ENCODE measurements around the gene DPH2. TPM values are rescaled to one million over a fixed set of nuclear protein-coding genes. Genes with fewer than 3 reads are reported as not detected.

DPH2 gene
- total RNA-seq, 1 donor from 2014 or later: 40.4 TPM

DNA sequence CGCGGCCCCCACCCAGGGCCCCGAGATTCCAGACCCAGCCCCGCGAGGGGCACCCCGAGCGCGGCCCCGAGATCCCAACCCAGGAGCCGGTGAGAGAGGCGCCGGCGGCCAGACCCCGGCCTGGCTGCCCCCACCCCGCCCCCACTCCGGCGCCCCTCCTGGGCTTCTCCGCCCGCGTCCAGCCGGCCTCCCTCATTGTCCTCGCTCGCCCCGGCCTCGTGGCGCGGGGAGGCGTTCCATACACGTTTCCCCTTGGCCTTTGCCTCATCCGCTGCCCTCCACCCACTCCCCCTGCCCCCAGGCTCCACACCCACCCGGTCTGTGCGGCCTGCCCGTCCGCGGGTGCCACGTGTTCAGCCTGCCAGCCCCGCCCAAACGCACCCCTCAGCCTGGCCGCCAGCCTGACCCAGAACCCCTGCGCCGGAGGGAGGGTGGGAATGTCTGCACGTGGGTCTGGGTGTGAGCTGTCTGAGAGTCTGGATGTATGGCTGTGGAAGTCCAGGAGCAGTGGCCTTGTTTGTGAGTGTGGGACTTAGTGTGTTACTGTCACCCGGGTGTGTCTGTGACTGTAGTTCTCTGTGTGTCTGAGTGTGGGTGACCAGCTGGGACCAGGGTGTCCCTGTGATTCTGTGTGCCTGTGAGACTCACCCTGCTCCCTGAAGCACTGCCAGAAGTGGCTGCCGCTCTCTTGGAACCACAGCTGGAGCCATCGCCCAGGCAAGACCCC is 9.9 kb downstream of the DPH2 start:
- intact Hi-C loops (cut with micrococcal nuclease): loop anchor here (10.0 kb wide), 2 partner anchors 235 to 1605 kb away; partner anchors contain the start of genes DMAP1 and NASP

DNA sequence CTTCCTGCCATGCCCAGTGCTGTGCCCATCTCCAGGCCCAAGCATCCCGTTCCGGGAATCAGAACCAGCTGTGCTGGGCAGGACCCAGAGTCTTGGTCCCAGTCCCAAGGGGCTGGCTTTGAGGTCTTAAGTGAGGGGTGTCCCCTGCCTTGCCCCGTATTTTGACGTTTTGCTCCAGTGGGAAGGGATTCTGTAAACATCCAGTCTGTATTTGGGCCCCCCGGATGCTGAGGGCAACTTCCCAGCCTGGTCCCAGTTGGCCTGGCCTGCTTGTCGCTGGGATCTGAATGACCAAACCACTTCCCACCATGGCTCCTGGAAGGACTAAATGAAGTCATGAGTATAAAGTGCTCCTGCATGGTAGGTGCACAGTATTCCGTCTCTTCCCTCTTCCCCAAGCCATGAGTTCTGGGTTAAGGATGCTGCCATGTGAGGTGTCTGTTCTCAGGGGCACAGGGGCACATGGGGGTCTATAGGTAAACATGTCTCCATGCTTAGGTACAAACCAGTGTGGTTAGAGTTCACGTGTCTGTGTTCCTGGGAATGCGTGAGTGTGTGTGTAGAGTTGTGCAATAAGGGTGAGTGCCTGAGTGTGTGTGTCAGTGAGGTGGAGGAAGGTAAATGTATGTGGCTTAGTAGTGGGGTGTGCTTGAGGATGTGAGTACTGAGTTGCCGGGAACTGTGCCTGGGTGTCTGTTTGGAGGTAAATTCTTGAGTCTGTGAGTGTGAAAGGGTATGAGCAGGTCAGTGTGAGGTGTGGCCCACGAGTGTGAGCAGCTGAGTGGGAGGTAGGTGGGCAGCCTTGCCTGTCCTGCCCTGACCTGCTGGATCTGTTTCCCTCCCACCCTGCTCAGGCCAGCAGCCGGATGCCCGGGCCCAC is 10.7 kb downstream of the DPH2 start:
- intact Hi-C loops (cut with micrococcal nuclease): no loop called here

DNA sequence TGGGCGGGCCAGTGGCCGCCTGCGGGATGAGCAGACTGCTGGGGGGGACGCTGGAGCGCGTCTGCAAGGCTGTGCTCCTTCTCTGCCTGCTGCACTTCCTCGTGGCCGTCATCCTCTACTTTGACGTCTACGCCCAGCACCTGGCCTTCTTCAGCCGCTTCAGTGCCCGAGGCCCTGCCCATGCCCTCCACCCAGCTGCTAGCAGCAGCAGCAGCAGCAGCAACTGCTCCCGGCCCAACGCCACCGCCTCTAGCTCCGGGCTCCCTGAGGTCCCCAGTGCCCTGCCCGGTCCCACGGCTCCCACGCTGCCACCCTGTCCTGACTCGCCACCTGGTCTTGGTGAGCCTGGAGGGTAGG is 11.3 kb downstream of the DPH2 start:
- intact Hi-C loops (cut with micrococcal nuclease): no loop called here

GRCh38 chr1:43981636-43982035 is 11.8 kb downstream of the DPH2 start:
- intact Hi-C loops (cut with micrococcal nuclease): no loop called here

DNA sequence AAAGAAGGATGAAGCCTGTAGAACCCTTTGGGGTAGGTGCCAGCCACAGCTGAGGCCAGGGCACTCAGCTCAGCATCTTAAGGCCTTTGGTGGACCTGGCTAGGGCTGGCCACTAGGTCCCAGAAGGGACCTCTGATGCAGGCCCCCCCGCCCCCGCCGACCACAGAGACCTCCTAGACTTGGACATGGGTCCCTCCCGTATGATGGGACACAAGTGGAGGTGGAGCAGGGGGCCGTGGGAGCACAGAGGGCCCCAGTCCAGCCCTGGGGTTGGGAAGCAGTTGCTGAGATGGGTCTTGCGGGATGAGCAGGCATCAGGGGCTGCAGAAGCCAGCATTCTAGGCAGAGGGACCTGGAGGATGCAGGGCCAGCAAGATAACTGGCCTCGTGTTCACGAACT is 12.4 kb downstream of the DPH2 start:
- intact Hi-C loops (cut with micrococcal nuclease): no loop called here

DNA sequence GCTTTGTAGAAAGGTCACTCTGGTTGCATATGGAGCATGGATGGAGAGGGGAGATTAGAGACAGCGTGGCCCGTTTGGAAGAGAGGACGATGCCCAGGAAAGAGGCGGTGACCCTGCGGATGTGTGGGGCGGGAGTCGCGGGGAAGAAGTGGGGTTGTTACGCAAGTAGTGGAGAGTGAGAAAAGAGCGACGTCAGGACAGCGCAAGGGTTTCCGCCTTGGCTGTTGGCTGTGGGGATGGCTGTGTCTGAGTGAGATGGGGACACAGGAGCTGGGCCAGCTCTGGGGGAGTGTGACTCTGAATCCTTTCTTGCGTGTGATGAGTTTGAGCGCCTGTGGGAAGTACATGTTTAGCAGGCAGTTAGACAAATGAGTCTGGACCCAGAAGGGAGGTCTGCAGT is 13.0 kb downstream of the DPH2 start:
- intact Hi-C loops (cut with micrococcal nuclease): no loop called here

- intact Hi-C loops (cut with micrococcal nuclease): no loop called here
Measured at GRCh38 chr1:43983253-43983899, 13.6 kb downstream of the DPH2 start.

GRCh38 chr1:43984855-43985254 is 15.0 kb downstream of the DPH2 start:
- intact Hi-C loops (cut with micrococcal nuclease): no loop called here

- intact Hi-C loops (cut with micrococcal nuclease): no loop called here
Measured at GRCh38 chr1:43985984-43986595, 16.3 kb downstream of the DPH2 start.

DNA sequence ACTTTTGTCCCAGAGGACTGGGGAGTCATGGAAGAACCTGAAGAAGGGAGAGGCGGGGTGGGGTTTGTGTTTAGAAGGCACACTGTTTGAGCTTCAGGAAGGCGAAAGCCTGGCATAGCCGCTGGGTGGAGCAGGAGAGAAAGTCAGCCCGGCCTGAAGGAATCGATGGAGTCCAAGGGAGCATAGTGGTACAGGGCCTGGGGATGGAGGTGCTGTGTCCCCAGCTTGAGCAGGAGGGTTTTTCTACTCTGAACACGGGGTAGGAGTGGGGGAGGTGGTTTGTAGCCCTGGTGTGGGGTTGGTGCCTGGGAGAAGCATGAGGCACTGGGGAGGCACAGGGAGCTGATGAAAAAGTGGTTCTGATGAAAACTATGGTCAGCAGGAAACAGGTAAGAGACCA is 16.9 kb downstream of the DPH2 start:
- intact Hi-C loops (cut with micrococcal nuclease): no loop called here

GRCh38 chr1:43987159-43987902 is 17.5 kb downstream of the DPH2 start:
- intact Hi-C loops (cut with micrococcal nuclease): no loop called here

DNA sequence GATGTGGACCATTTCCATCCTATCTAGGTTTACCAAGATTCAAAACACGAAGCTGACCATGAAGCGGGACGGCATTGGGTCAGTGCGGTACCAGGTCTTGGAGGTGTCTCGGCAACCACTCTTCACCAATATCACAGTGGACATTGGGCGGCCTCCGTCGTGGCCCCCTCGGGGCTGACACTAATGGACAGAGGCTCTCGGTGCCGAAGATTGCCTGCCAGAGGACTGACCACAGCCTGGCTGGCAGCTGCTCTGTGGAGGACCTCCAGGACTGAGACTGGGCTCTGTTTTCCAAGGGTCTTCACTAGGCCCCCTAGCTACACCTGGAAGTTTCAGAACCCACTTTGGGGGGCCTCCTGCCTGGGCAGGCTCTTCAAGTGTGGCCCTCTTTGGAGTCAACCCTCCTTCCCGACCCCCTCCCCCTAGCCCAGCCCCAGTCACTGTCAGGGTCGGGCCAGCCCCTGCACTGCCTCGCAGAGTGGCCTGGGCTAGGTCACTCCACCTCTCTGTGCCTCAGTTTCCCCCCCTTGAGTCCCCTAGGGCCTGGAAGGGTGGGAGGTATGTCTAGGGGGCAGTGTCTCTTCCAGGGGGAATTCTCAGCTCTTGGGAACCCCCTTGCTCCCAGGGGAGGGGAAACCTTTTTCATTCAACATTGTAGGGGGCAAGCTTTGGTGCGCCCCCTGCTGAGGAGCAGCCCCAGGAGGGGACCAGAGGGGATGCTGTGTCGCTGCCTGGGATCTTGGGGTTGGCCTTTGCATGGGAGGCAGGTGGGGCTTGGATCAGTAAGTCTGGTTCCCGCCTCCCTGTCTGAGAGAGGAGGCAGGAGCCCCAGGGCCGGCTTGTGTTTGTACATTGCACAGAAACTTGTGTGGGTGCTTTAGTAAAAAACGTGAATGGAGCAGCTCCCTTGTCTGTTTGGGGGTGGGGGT is 20.7 kb downstream of the DPH2 start:
- intact Hi-C loops (cut with micrococcal nuclease): loop anchor here (1.0 to 2.0 kb wide), 6 partner anchors 16 to 340 kb away; partner anchors contain the start of genes ATP6V0B, DMAP1, IPO13 and KDM4A

- intact Hi-C loops (cut with micrococcal nuclease): loop anchor here (1.0 to 2.0 kb wide), 6 partner anchors 17 to 341 kb away; partner anchors contain the start of genes ATP6V0B, DMAP1, IPO13 and KDM4A
Measured at GRCh38 chr1:43991200-43991475, 21.3 kb downstream of the DPH2 start.

GRCh38 chr1:43991476-43992231 is 21.8 kb downstream of the DPH2 start, which contains the start of gene CCDC24:
Gene CCDC24 (plus strand): TSS chr1:43991599. CDS start chr1:43991879, 280 bp downstream.
- intact Hi-C loops (cut with micrococcal nuclease): loop anchor here (1.0 to 2.0 kb wide), 6 partner anchors 17 to 341 kb away; partner anchors contain the start of genes ATP6V0B, DMAP1, IPO13 and KDM4A

DNA sequence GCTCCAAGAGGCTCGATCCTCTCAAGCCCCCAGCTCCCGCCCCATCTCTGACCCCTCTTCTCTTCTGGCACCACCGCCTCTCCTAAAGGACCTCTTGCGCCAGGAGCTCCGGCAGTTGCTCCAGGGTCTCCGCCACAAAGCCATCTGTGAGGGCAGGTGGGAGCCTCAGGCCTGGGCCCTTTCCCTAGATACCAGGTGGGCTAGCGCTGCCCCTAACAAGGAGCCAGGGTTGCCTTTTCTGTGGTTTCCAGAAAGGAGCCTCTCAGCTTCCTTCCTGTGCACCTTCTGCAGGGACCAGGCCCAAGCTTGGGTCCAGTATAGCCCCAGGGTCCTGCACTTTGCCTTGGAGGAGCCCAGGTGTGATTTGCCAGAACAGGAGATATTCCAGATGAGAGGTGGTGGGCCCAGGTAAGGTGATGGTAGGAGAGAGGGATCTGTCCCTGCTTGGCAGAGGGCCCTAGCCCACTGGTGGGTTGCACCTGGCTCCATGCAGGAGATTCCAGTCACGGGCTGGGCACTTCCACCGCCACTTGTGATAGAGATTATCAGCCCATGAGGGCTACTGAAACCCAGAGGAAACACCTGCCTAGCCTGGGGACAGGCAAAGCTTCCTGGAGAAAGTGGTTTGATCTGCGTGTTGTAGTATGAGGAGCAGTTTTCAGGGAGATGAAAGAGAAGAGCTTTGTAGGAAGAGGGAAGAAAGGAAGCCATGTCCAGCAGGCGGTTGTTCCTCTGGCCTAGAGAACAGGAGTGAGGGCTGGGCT is 22.6 kb downstream of the DPH2 start:
- intact Hi-C loops (cut with micrococcal nuclease): no loop called here

DNA sequence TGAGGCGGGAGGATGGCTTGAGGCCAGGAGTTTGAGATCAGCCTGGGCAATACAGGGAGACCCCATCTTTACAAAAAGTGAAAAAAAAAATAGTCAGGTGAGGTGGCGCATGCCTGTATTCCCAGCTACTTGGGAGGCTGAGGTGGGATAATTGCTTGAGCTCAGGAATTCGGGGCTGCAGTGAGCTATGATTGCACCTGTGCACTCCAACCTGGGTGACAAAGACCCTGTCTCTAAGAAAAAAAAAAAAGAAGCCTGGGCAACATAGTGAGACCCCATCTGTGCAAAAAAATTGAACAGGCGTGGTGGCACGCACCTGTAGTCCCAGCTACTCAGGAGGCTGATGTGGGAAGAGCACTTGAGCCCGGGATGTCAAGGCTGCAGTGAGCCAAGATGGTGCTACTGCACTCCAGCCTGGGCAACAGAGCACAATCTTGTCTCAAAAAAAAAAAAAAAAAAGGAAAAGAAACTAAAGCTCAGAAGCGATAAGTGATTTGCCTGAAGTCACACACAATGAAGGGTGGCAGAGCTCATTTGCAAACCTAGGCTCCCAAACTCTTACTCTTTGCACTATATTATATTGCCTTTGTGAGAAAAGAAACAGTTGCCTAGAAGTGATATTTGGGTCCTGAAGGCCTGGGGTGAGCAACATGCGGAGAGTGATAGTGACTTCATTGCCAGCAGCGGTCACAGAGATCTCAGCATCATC is 23.6 kb downstream of the DPH2 start:
- intact Hi-C loops (cut with micrococcal nuclease): no loop called here

DNA sequence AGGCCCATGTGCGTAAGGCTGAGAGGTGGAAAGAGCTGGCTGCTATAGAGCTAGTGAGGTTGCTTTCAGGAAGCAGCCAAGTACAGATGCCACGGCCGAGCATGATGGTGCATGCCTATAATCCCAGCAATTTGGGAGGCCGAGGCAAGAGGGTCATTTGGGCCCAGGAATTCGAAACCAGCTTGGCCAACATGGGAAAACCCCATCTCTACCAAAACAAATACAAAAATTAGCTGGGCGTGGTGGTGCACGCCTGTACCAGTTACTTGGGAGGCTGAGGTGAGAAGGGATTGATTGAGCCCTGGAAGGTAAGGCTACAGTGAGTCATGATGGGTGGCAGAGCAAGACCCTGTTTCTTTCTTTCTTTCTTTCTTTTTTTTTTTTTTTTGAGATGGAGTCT is 24.3 kb downstream of the DPH2 start:
- intact Hi-C loops (cut with micrococcal nuclease): no loop called here
